A549 (cell line): ENCODE measurements around the gene SKAP1. TPM values are rescaled to one million over a fixed set of nuclear protein-coding genes. Genes with fewer than 3 reads are reported as not detected.
A peak's percentile ranks its signal among the peaks of the same experiment; 100 is the strongest.

Experiments used
- ATAC-seq, 2 experiments: fragments of 200-7000 bp in 1 of 2; fragments of >200 bp in 1 of 2; cut with Nextera tagmentation in 1 of 2; cut with Tn5 transposase in 1 of 2; 3 replicates each; pipeline versions ENCODE4 v1.8.0 to v1.9.1; 2018 to 2020; ENCODE audit warnings: mild to moderate bottlenecking in 1 of 2, moderate library complexity in 1 of 2
- CTCF ChIA-PET: fragments of 300-600 bp; sonication (Branson Sonifier 250); formaldehyde crosslinking; extraction: SDS; loops from one replicate; lab custom pipeline; 2021; ENCODE audit warnings: antibody characterized with exemption, inconsistent platforms; lab: Yijun Ruan, JAX
- POLR2A ChIA-PET: fragments of 350-600 bp; formaldehyde crosslinking; extraction: SDS; loops from one replicate; lab custom pipeline; 2021; ENCODE audit warnings: antibody characterized with exemption, inconsistent platforms; lab: Yijun Ruan, JAX
- DNase-seq, 2 experiments: peaks; one replicate each; pipeline versions ENCODE4 v3.0.0 to v3.0.0-alpha.2; 2011 to 2016; ENCODE audit warnings: low read depth in 1 of 2, low spot score in 1 of 2
- FAIRE-seq: peaks from 2 replicates; lab custom pipeline; 2011; peaks lifted over from hg19 to GRCh38; lab: Jason Lieb, UNC
- H3K27ac ChIP-seq, 2 experiments: fragments of >200 bp; sonication (Bioruptor Twin); formaldehyde crosslinking; 3 replicates each; pipeline ENCODE4 v1.5.1; 2016 to 2017
- H3K4me1 ChIP-seq: fragments of >200 bp; sonication (Bioruptor Twin); formaldehyde crosslinking; 3 replicates; pipeline ENCODE4 v1.6.1; 2016
- H3K4me2 ChIP-seq: fragments of >200 bp; sonication (Bioruptor Twin); formaldehyde crosslinking; 3 replicates; pipeline ENCODE4 v1.6.1; 2016
- H3K4me3 ChIP-seq: fragments of >200 bp; sonication (Bioruptor Twin); formaldehyde crosslinking; 3 replicates; pipeline ENCODE4 v1.5.1; 2016
- H3K9me3 ChIP-seq: fragments of >200 bp; sonication (Bioruptor Twin); formaldehyde crosslinking; 3 replicates; pipeline ENCODE4 v1.6.1; 2016
- ATOH8 ChIP-seq: fragments of 250-450 bp; sonication (Bioruptor Pico); IDR thresholded peaks from 2 replicates; pipeline ENCODE4 v1.5.0; 2020; ENCODE audit warnings: low read depth, mild to moderate bottlenecking, moderate library complexity
- CBX8 ChIP-seq: fragments of 200-600 bp; sonication (generic); IDR thresholded peaks from 2 replicates; pipeline ENCODE4 v1.6.1; 2016
- CEBPB ChIP-seq, 2 experiments: fragments of >200 bp in 1 of 2; sonication (Bioruptor Twin) in 1 of 2; formaldehyde crosslinking in 1 of 2; IDR thresholded peaks; 2 replicates each; pipeline ENCODE4 v1.6.1; 2012 to 2016
- ESRRA ChIP-seq: fragments of 150-350 bp; IDR thresholded peaks from 2 replicates; pipeline ENCODE4 v1.6.1; 2014; ENCODE audit warnings: mild to moderate bottlenecking, low read length, borderline replicate concordance
- FOSB ChIP-seq: fragments of 250-450 bp; sonication (Bioruptor Pico); IDR thresholded peaks from 2 replicates; pipeline ENCODE4 v1.5.0; 2020; ENCODE audit warnings: mild to moderate bottlenecking, moderate library complexity
- HEYL ChIP-seq: fragments of 250-450 bp; sonication (Bioruptor Pico); IDR thresholded peaks from 2 replicates; pipeline ENCODE4 v1.8.0; 2021; ENCODE audit warnings: mild to moderate bottlenecking, moderate library complexity
- HOXB13 ChIP-seq: fragments of 250-450 bp; sonication (Bioruptor Pico); IDR thresholded peaks from 2 replicates; pipeline ENCODE4 v1.5.0; 2020; ENCODE audit warnings: low read depth, mild to moderate bottlenecking, moderate library complexity
- NPAS2 ChIP-seq: fragments of 250-450 bp; sonication (Bioruptor Pico); IDR thresholded peaks from 2 replicates; pipeline ENCODE4 v1.8.0; 2022; ENCODE audit warnings: mild to moderate bottlenecking, moderate library complexity, borderline replicate concordance
- NR3C1 ChIP-seq: fragments of >200 bp; sonication (Bioruptor Twin); formaldehyde crosslinking; IDR thresholded peaks from 3 replicates; pipeline ENCODE4 v1.6.1; 2017
- POLR2AphosphoS2 ChIP-seq: conservative IDR thresholded peaks from 2 replicates; pipeline ENCODE4 v1.6.1; 2012; ENCODE audit warnings: low read length, improper control_type of control experiment, inconsistent platforms
- RCOR1 ChIP-seq: fragments of 150-350 bp; IDR thresholded peaks from 2 replicates; pipeline ENCODE4 v1.6.1; 2014; ENCODE audit warnings: antibody characterized with exemption, low read length, low read depth
- REST ChIP-seq: fragments of 200-600 bp; sonication (generic); IDR thresholded peaks from 2 replicates; pipeline ENCODE4 v1.6.1; 2016; ENCODE audit warnings: antibody characterized with exemption, mild to moderate bottlenecking, moderate library complexity
- WGBS: methylation state at CpG from one replicate; pipeline ENCODE4 v1.1.6; 2017; ENCODE audit errors: missing lambda C conversion rate; 5-methylcytosine and 5-hydroxymethylcytosine counted together
- polyA minus RNA-seq: library from RNA; depleted of rRNA, polyadenylated mRNA; stranded (reverse); fragments of >200 nt; gene quantifications from 2 replicates; pipeline ENCODE4 v1.2.3, GENCODE V29; 2011; rRNA and poly(A)+ RNA removed
- polyA plus RNA-seq, 4 experiments: library from polyadenylated mRNA; depleted of rRNA in 3 of 4; stranded (reverse); fragments of >200 nt; fragmentation: RNase III in 1 of 4; extraction: RNeasy Plus Mini Kit Qiagen cat#74134 plus additional on column Dnase treatment in 1 of 4; gene quantifications; 2 replicates in 3 of 4; 3 replicates in 1 of 4; pipeline ENCODE4 v1.2.3, GENCODE V29; 2011 to 2017
- TF ChIP-seq, protein P1 (sequence below): IDR thresholded peaks from 2 replicates; pipeline ENCODE4 v1.6.1; 2012; ENCODE audit warnings: low read depth, borderline replicate concordance

Gene SKAP1
- 0.77 and 0.78 TPM in 2 replicates for polyA plus RNA-seq (2011; rRNA removed)
- polyA plus RNA-seq (2012; cell fraction: cytosol; rRNA removed): 0.10 and 0.17 TPM in 2 replicates
- not detected in 2 replicates for polyA plus RNA-seq (2012; cell fraction: nucleus; rRNA removed)
- polyA plus RNA-seq (2017; fragmentation: RNase III; extraction: RNeasy Plus Mini Kit Qiagen cat#74134 plus additional on column Dnase treatment): 0.08 to 0.16 TPM (median 0.14 TPM) in 3 replicates
- polyA minus RNA-seq: not detected in 2 replicates

DNA sequence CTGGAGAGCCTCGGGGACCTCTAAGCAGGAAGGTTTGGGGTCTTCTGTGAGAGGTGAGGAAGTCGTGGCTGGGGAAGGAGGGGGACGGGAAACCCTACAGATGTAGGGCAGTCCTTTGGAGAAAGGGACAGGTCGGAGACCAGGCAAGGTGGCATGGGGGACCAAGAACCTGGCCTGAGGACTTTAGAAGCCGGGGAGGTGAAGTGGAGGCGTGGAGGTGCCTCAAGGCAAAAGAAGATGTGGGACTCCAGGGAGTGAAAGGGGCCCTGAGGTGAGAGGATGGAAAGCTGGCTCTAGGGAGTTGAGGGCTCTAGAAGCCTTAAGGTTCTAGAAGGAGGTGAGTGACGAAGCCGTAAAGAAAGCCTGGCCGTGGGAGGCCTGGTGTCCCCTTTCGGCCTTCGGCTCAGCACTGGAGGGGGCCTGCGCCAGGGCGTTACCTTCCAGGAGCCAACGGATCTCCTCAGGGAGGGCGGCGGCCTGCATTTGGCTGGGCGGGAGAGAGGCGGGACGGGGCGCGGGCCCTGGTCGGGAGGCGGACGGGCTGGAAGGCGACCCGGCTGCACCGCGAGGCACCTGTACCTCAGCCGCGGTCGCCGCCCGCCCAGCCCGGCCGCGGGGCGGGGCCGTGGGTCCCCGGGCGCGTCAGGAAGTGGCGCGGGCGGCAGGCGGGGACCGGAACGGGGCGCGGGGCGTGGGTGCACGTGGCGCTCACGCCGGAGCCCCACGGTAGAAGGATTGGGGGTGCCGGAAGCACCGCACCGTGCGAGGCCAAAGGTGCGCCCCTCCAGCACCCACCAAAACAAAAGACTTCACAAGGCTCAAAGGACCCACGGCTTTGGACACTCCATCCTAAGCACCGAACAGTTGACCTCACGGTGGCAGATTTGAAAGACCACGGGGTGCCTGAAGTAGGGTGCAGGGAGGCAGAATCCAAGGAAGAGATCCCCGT lies at the start of gene SKAP1:
Gene SKAP1, minus strand, starts transcription at position 577 of the 949 bp plus-strand sequence.
- no peaks in the 10 kb centered on the region for H3K9me3 ChIP-seq
- FAIRE-seq (no peak), DNase-seq (no peak), ATAC-seq (peak; percentile 9 to 27; a peak in 3 of 6 replicates)
- WGBS: 68% methylated on average over 42 of the region's 65 CpGs
- POLR2A ChIA-PET: no interaction called here
- CTCF ChIA-PET: no interaction called here
- TF ChIP-seq REST (no peak), HEYL (no peak)
- TF ChIP-seq, protein P1, sequence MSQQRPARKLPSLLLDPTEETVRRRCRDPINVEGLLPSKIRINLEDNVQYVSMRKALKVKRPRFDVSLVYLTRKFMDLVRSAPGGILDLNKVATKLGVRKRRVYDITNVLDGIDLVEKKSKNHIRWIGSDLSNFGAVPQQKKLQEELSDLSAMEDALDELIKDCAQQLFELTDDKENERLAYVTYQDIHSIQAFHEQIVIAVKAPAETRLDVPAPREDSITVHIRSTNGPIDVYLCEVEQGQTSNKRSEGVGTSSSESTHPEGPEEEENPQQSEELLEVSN: 0 out of 2 replicates have a peak, but pooled peaks have one; percentile 36
- H3K4me1 ChIP-seq: no peaks in the 10 kb centered on the region
- H3K27ac ChIP-seq: 0 out of 6 replicates have a peak within 1 kb of the TSS, but pooled peaks of 1 of the 2 experiments have one; percentile 28
- H3K4me3 ChIP-seq: peak within 1 kb of the TSS; percentile 32
- H3K4me2 ChIP-seq: peak within 1 kb of the TSS; percentile 70

GRCh38 chr17:48479014-48479402 lies 49.0 kb upstream of the SKAP1 start:
- Histone ChIP-seq H3K4me2 (no peak overlapping the region), H3K9me3 (no peaks in the 10 kb centered on the region), H3K4me1 (peaks cover 10% of the 10 kb centered on the region), H3K4me3 (no peak overlapping the region), H3K27ac (no peak overlapping the region)
- CTCF ChIA-PET: interaction anchor here (10.0 kb wide), 1 partner anchor 23 kb away, joined by 85 read pairs; no protein-coding TSS in a partner anchor
- POLR2A ChIA-PET: no interaction called here
- FAIRE-seq: no peak
- 86% methylated on average over 2 of the region's 2 CpGs for WGBS
- no peak for ATAC-seq
- TF ChIP-seq RCOR1 (no peak), ATOH8 (no peak), CEBPB (IDR thresholded peaks at IDR 0.05) (no peak), FOSB (CRISPR knock-in tag) (no peak), NR3C1 (no peak)
- no peak for DNase-seq

DNA sequence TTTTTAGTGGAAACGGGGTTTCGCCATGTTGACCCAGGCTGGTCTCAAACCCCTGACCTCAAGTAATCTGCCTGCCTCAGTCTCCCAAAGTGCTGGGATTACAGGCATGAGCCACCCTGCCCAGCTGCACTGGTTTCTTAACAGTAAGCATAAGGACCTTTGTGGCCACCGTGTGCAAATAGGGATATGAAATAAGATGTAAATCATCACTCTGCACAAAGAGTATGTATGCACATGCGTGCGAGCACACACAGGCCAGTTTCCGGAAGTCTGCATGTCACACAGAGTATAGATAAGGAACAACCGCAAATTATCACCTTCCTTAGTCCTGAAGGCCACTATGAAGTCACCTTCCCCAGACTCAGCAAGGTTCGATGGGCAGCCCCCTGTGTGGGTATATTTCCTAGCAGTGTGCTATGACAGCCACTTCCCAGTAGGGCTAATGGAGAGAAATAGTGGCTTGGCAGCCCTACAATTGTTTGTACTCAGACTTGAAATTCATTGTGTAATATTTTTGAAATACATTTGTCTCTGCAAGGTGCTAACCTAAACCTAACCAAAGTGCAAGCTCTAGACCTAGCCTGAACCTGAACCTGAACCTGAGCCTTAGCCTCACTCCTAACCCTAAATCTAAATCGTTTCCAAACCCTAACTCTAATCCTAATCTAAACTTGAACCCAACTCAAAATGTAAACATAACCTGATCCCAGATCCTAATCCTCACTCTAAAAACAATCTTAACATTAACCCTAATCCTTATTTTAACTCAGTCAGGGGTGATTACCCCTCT lies 48.4 kb upstream of the SKAP1 start:
- DNase-seq: no peak
- 84% methylated on average over 9 of the region's 9 CpGs for WGBS
- Histone ChIP-seq H3K4me3 (no peak overlapping the region), H3K27ac (no peak overlapping the region), H3K9me3 (no peaks in the 10 kb centered on the region), H3K4me1 (peaks cover 4% of the 10 kb centered on the region), H3K4me2 (no peak overlapping the region)
- CTCF ChIA-PET: interaction anchor here (0.8 to 10.0 kb wide), 6 partner anchors 9 to 139 kb away, joined by 3 to 85 read pairs (median 4); no protein-coding TSS in a partner anchor
- peak; percentile 54 to 66; a peak in 4 of 6 replicates for ATAC-seq
- POLR2A ChIA-PET: no interaction called here
- no peak for FAIRE-seq
- TF ChIP-seq HOXB13 (no peak), NPAS2 (CRISPR knock-in tag) (no peak), CBX8 (no peak), POLR2AphosphoS2 (no peak), ESRRA (no peak)
